HepG2 (cell line): Measurements from ENCODE around the gene SIRT5. TPM values are rescaled to one million over a fixed set of nuclear protein-coding genes. Genes with fewer than 3 reads are reported as not detected.
A peak's percentile ranks its signal among the peaks of the same experiment; 100 is the strongest.

Source experiments
- ATAC-seq: fragments of 200-7000 bp; cut with Tn5 transposase; 3 replicates; pipeline ENCODE4 v1.9.1; 2020; ENCODE audit warnings: mild to moderate bottlenecking, moderate library complexity
- BruUV-seq: library from RNA; stranded (reverse); fragments of 400-500 nt; replicated peaks from 2 replicates; lab custom pipeline; 2021; lab: Mats Ljungman, UMichigan
- CTCF ChIA-PET: fragments of 300-600 bp; formaldehyde crosslinking; extraction: SDS; loops from one replicate; lab custom pipeline; 2021; ENCODE audit warnings: low total read pairs, inconsistent platforms, low intra/inter-chr PET ratio; lab: Yijun Ruan, JAX
- POLR2A ChIA-PET: fragments of 350-600 bp; sonication (Branson Sonifier 250); formaldehyde crosslinking; loops from one replicate; lab custom pipeline; 2020; ENCODE audit warnings: antibody characterized with exemption, inconsistent platforms; lab: Yijun Ruan, JAX
- DNase-seq: peaks from one replicate; pipeline ENCODE4 v3.0.0-alpha.2; 2015; ENCODE audit warnings: low spot score
- FAIRE-seq: peaks from 3 replicates; lab custom pipeline; 2011; peaks lifted over from hg19 to GRCh38; lab: Jason Lieb, UNC
- H2AFZ ChIP-seq: one replicate; pipeline ENCODE4 v1.6.1; 2011; ENCODE audit warnings: low read length, inconsistent platforms
- H3K27ac ChIP-seq: fragments of 300-600 bp; 3 replicates; pipeline ENCODE4 v1.8.0; 2011; ENCODE audit warnings: mixed run types, mild to moderate bottlenecking, mixed read lengths, low read length, inconsistent platforms; ENCODE audit not compliant: insufficient read depth; ENCODE audit errors: extremely low read length
- H3K27me3 ChIP-seq, 2 experiments: fragments of 200-600 bp in 1 of 2; 2 replicates in 1 of 2; 3 replicates in 1 of 2; pipeline versions ENCODE4 v1.6.0 to v1.8.0; 2011; ENCODE audit warnings: low read length in 2 of 2, mild to moderate bottlenecking in 2 of 2, moderate library complexity in 2 of 2, inconsistent platforms in 1 of 2; ENCODE audit not compliant: insufficient read depth in 2 of 2, control insufficient read depth in 1 of 2
- H3K36me3 ChIP-seq, 2 experiments: fragments of 200-600 bp in 1 of 2; replicated peaks in 1 of 2; 2 replicates in 1 of 2; 3 replicates in 1 of 2; pipeline versions ENCODE4 v1.5.1 to v1.8.0; 2011; ENCODE audit warnings: low read length in 2 of 2, inconsistent platforms in 1 of 2; ENCODE audit not compliant: insufficient read depth in 2 of 2, control insufficient read depth in 1 of 2
- H3K4me1 ChIP-seq: 2 replicates; pipeline ENCODE4 v1.5.1; 2012; ENCODE audit warnings: low read length, inconsistent platforms; ENCODE audit not compliant: insufficient read depth
- H3K4me2 ChIP-seq: 2 replicates; pipeline ENCODE4 v1.6.0; 2011; ENCODE audit warnings: low read depth, low read length, inconsistent platforms
- H3K4me3 ChIP-seq, 3 experiments: fragments of 200-600 bp in 1 of 3; sonication (generic), shearing (Covaris generic) in 1 of 3; replicated peaks in 1 of 3; 2 replicates each; pipeline ENCODE4 v1.5.1; 2011 to 2016; ENCODE audit warnings: low read length in 3 of 3, inconsistent platforms in 2 of 3, low read depth in 2 of 3, mild to moderate bottlenecking in 2 of 3, control low read depth in 1 of 3, mixed read lengths in 1 of 3; ENCODE audit not compliant: insufficient read depth in 1 of 3
- H3K79me2 ChIP-seq: one replicate; pipeline ENCODE4 v1.6.1; 2011; ENCODE audit warnings: low read length, inconsistent platforms; ENCODE audit not compliant: insufficient read depth
- H3K9ac ChIP-seq: 2 replicates; pipeline ENCODE4 v1.6.0; 2011; ENCODE audit warnings: mild to moderate bottlenecking, low read depth, low read length, inconsistent platforms; ENCODE audit not compliant: insufficient read depth
- H3K9me3 ChIP-seq: 2 replicates; pipeline ENCODE4 v1.5.1; 2012; ENCODE audit warnings: mild to moderate bottlenecking, low read length
- H4K20me1 ChIP-seq: 2 replicates; pipeline ENCODE4 v1.6.0; 2011; ENCODE audit warnings: inconsistent platforms, mild to moderate bottlenecking, low read length, moderate library complexity; ENCODE audit not compliant: insufficient read depth
- CEBPB ChIP-seq: IDR thresholded peaks from 2 replicates; pipeline ENCODE4 v1.6.1; 2011; ENCODE audit warnings: low read depth, low read length, improper control_type of control experiment, borderline replicate concordance
- CREB1 ChIP-seq, 2 experiments: fragments of 450-650 bp in 1 of 2; IDR thresholded peaks; 2 replicates each; pipeline ENCODE4 v1.6.1; 2016 to 2017; ENCODE audit warnings: control low read depth in 1 of 2, mild to moderate bottlenecking in 1 of 2, missing compliant biosample characterization in 1 of 2, missing genetic modification characterization in 1 of 2
- EEA1 ChIP-seq: sonication (generic); formaldehyde crosslinking; IDR thresholded peaks from 2 replicates; pipeline ENCODE4 v1.5.1; 2020; ENCODE audit warnings: mild to moderate bottlenecking, missing genetic modification reagents, borderline replicate concordance
- FOXK1 ChIP-seq: sonication (generic); formaldehyde crosslinking; IDR thresholded peaks from 2 replicates; pipeline ENCODE4 v1.4.0; 2020; ENCODE audit warnings: low read depth, missing genetic modification reagents, borderline replicate concordance
- FOXM1 ChIP-seq: sonication (generic); formaldehyde crosslinking; IDR thresholded peaks from 2 replicates; pipeline ENCODE4 v1.5.0; 2020; ENCODE audit warnings: missing genetic modification reagents
- FOXO1 ChIP-seq: sonication (generic); formaldehyde crosslinking; IDR thresholded peaks from 2 replicates; pipeline ENCODE4 v1.4.0; 2020; ENCODE audit warnings: missing genetic modification reagents
- GATA4 ChIP-seq: sonication (generic); IDR thresholded peaks from 2 replicates; pipeline ENCODE4 v1.6.1; 2016; ENCODE audit warnings: antibody characterized with exemption, low read depth, borderline replicate concordance
- NR2F1 ChIP-seq, 2 experiments: fragments of 450-650 bp in 1 of 2; formaldehyde crosslinking in 1 of 2; IDR thresholded peaks; 2 replicates each; pipeline versions ENCODE4 v1.5.0 to v1.6.1; 2016 to 2020; ENCODE audit warnings: mild to moderate bottlenecking in 1 of 2, missing compliant biosample characterization in 1 of 2, missing genetic modification reagents in 1 of 2, moderate library complexity in 1 of 2
- PRPF4 ChIP-seq: fragments of 200-400 bp; formaldehyde crosslinking; IDR thresholded peaks from 2 replicates; pipeline ENCODE4 v1.6.1; 2016; ENCODE audit warnings: low read length, low read depth; ENCODE audit not compliant: poor library complexity, severe bottlenecking
- RFX1 ChIP-seq: fragments of 450-650 bp; IDR thresholded peaks from 2 replicates; pipeline ENCODE4 v1.6.1; 2017
- TAF1 ChIP-seq: sonication (generic); formaldehyde crosslinking; IDR thresholded peaks from 2 replicates; pipeline ENCODE4 v1.4.0; 2020; ENCODE audit warnings: missing genetic modification reagents
- ZFP36L2 ChIP-seq: sonication (generic); formaldehyde crosslinking; IDR thresholded peaks from 2 replicates; pipeline ENCODE4 v1.4.0; 2020; ENCODE audit warnings: missing genetic modification reagents
- WGBS: methylation state at CpG from one replicate; pipeline ENCODE4 v1.1.6; 2017; ENCODE audit warnings: low lambda C conversion rate; 5-methylcytosine and 5-hydroxymethylcytosine counted together
- in situ Hi-C: cut with HindIII; loops from 2 replicates; pipeline ENCODE4 v1.10.0; 2017; ENCODE audit warnings: low pct_unique_long_range_greater_than_20kb; ENCODE audit not compliant: extremely low pct_ligation_motif_present
- intact Hi-C: fragments of 100-400 bp; cut with micrococcal nuclease; formaldehyde crosslinking; loops from one replicate; pipeline ENCODE4 v1.10.0; 2022; ENCODE audit not compliant: unreplicated experiment
- polyA plus RNA-seq, 8 experiments: library from polyadenylated mRNA; depleted of rRNA in 3 of 8; stranded (reverse) in 7 of 8; unstranded in 1 of 8; fragments of >200 nt; fragmentation: Illumina TruSeq in 4 of 8; extraction: Trizol in 4 of 8; gene quantifications; 2 replicates each; pipeline versions ENCODE4 v1.2.1 to v1.2.3, GENCODE V29; 2011 to 2016; ENCODE audit warnings: low read depth in 4 of 8, missing spikeins in 1 of 8, mixed read lengths in 1 of 8; ENCODE audit not compliant: insufficient read depth in 1 of 8
- total RNA-seq, 5 experiments: library from RNA; depleted of rRNA; stranded (reverse); fragments of >200 nt; fragmentation: Illumina TruSeq; extraction: Trizol; gene quantifications; 2 replicates each; pipeline ENCODE4 v1.2.3, GENCODE V29; 2016; ENCODE audit warnings: low read depth in 1 of 5
- TF ChIP-seq, protein P1 (sequence below): sonication (generic); formaldehyde crosslinking; IDR thresholded peaks from 2 replicates; pipeline ENCODE4 v1.5.0; 2020; ENCODE audit warnings: missing genetic modification reagents
- TF ChIP-seq, protein P2 (sequence below): sonication (generic); formaldehyde crosslinking; IDR thresholded peaks from 2 replicates; pipeline ENCODE4 v1.4.0; 2020; ENCODE audit warnings: low read depth, missing genetic modification reagents
- TF ChIP-seq, protein P3 (sequence below): sonication (generic); formaldehyde crosslinking; IDR thresholded peaks from 2 replicates; pipeline ENCODE4 v1.4.0; 2020; ENCODE audit warnings: mild to moderate bottlenecking, missing genetic modification reagents
- TF ChIP-seq, protein P4 (sequence below): IDR thresholded peaks from 2 replicates; pipeline ENCODE4 v1.6.1; 2016; ENCODE audit warnings: low read depth

SIRT5 gene
- total and polyA plus RNA-seq, 2 of the 13 experiments (the other 11 are each of a cell fraction or from before 2014, with no cell fraction given), result 14.1 to 16.6 TPM

DNA sequence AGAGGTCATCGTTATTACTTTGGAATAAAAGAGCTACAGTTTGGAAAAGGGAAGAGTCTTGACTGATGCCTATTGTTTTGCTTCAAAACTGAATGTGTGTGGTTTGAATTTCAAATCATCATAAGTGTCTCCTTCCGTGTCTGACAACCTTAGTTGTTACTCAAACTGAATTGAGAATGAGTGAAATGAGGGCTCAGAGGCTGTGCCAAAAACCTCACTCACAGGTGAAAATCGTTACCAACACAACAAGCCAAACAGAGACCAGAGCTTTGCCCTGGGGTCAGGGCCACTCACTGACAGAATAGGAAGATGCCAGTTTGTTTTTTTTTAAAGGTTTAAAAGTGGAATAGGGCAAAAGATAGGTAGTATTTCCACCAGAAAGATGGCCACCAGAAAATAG lies 15.2 kb upstream of the SIRT5 start:
- Histone ChIP-seq H3K9ac (no peak overlapping the region), H3K36me3 (no peaks in the 10 kb centered on the region), H3K4me2 (peak overlapping the region; percentile 22; the same call in 1 of the 2 replicates), H3K9me3 (no peaks in the 10 kb centered on the region), H3K4me1 (peaks cover 53% of the 10 kb centered on the region), H3K79me2 (no peaks in the 10 kb centered on the region), H3K4me3 (no peak overlapping the region), H4K20me1 (no peaks in the 10 kb centered on the region), H3K27me3 (peaks cover 0 to 1% of the 10 kb centered on the region in 2 experiments; a peak in 1 of 5 replicates), H2AFZ (no peak overlapping the region), H3K27ac (peak overlapping the region; percentile 10)
- FAIRE-seq (no peak), ATAC-seq (peak; percentile 71), DNase-seq (peak; percentile 36)
- in situ Hi-C loops, result no loop called here
- intact Hi-C loops, result no loop called here
- ChIA-PET POLR2A (interaction anchor here (0.6 to 1.4 kb wide), 2 partner anchors 12 to 15 kb away, joined by 3 read pairs; no protein-coding TSS in a partner anchor), CTCF (no interaction called here)
- no TSS peak for BruUV-seq
- WGBS, result 11% methylated on average over 3 of the region's 3 CpGs
- no peak for TF ChIP-seq FOXM1 (CRISPR knock-in tag)
- TF ChIP-seq, protein P1, sequence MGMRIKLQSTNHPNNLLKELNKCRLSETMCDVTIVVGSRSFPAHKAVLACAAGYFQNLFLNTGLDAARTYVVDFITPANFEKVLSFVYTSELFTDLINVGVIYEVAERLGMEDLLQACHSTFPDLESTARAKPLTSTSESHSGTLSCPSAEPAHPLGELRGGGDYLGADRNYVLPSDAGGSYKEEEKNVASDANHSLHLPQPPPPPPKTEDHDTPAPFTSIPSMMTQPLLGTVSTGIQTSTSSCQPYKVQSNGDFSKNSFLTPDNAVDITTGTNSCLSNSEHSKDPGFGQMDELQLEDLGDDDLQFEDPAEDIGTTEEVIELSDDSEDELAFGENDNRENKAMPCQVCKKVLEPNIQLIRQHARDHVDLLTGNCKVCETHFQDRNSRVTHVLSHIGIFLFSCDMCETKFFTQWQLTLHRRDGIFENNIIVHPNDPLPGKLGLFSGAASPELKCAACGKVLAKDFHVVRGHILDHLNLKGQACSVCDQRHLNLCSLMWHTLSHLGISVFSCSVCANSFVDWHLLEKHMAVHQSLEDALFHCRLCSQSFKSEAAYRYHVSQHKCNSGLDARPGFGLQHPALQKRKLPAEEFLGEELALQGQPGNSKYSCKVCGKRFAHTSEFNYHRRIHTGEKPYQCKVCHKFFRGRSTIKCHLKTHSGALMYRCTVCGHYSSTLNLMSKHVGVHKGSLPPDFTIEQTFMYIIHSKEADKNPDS (CRISPR knock-in tag), result no peak
- TF ChIP-seq PRPF4, result no peak
- no peak for TF ChIP-seq CEBPB
- TF ChIP-seq ZFP36L2 (CRISPR knock-in tag), result no peak
- peak; percentile 50 to 64; a peak in 3 of 4 replicates for TF ChIP-seq NR2F1 (CRISPR knock-in tag; IDR thresholded peaks at IDR 0.05)
- TF ChIP-seq TAF1 (CRISPR knock-in tag), result no peak
- TF ChIP-seq, protein P2, sequence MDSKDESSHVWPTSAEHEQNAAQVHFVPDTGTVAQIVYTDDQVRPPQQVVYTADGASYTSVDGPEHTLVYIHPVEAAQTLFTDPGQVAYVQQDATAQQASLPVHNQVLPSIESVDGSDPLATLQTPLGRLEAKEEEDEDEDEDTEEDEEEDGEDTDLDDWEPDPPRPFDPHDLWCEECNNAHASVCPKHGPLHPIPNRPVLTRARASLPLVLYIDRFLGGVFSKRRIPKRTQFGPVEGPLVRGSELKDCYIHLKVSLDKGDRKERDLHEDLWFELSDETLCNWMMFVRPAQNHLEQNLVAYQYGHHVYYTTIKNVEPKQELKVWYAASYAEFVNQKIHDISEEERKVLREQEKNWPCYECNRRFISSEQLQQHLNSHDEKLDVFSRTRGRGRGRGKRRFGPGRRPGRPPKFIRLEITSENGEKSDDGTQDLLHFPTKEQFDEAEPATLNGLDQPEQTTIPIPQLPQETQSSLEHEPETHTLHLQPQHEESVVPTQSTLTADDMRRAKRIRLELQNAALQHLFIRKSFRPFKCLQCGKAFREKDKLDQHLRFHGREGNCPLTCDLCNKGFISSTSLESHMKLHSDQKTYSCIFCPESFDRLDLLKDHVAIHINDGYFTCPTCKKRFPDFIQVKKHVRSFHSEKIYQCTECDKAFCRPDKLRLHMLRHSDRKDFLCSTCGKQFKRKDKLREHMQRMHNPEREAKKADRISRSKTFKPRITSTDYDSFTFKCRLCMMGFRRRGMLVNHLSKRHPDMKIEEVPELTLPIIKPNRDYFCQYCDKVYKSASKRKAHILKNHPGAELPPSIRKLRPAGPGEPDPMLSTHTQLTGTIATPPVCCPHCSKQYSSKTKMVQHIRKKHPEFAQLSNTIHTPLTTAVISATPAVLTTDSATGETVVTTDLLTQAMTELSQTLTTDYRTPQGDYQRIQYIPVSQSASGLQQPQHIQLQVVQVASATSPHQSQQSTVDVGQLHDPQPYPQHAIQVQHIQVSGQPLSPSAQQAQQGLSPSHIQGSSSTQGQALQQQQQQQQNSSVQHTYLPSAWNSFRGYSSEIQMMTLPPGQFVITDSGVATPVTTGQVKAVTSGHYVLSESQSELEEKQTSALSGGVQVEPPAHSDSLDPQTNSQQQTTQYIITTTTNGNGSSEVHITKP (CRISPR knock-in tag), result no peak
- TF ChIP-seq, protein P3, sequence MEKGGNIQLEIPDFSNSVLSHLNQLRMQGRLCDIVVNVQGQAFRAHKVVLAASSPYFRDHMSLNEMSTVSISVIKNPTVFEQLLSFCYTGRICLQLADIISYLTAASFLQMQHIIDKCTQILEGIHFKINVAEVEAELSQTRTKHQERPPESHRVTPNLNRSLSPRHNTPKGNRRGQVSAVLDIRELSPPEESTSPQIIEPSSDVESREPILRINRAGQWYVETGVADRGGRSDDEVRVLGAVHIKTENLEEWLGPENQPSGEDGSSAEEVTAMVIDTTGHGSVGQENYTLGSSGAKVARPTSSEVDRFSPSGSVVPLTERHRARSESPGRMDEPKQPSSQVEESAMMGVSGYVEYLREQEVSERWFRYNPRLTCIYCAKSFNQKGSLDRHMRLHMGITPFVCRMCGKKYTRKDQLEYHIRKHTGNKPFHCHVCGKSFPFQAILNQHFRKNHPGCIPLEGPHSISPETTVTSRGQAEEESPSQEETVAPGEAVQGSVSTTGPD (CRISPR knock-in tag), result peak; percentile 85; the same call in 1 of the 2 replicates
- no peak for TF ChIP-seq CREB1 (IDR thresholded peaks at IDR 0.05)
- 0 out of 2 replicates have a peak, but pooled peaks have one; percentile 17 for TF ChIP-seq CREB1 (CRISPR knock-in tag; IDR thresholded peaks at IDR 0.05)
- TF ChIP-seq FOXK1 (CRISPR knock-in tag), result no peak
- 0 out of 2 replicates have a peak, but pooled peaks have one; percentile 31 for TF ChIP-seq RFX1
- no peak for TF ChIP-seq EEA1
- TF ChIP-seq FOXO1 (CRISPR knock-in tag), result 0 out of 2 replicates have a peak, but pooled peaks have one; percentile 21
- TF ChIP-seq GATA4, result no peak
- TF ChIP-seq, protein P4, sequence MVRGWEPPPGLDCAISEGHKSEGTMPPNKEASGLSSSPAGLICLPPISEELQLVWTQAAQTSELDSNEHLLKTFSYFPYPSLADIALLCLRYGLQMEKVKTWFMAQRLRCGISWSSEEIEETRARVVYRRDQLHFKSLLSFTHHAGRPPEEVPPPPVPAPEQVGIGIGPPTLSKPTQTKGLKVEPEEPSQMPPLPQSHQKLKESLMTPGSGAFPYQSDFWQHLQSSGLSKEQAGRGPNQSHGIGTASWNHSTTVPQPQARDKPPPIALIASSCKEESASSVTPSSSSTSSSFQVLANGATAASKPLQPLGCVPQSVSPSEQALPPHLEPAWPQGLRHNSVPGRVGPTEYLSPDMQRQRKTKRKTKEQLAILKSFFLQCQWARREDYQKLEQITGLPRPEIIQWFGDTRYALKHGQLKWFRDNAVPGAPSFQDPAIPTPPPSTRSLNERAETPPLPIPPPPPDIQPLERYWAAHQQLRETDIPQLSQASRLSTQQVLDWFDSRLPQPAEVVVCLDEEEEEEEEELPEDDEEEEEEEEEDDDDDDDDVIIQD (CRISPR knock-in tag), result peak; percentile 69; the same call in 1 of the 2 replicates
